HEK293 (cell line): Measurements from ENCODE around the gene RAVER2.

Experiments
- CTCF ChIA-PET: fragments of 350-600 bp; formaldehyde crosslinking; extraction: SDS; loops from one replicate; lab custom pipeline; 2021; ENCODE audit warnings: antibody characterized with exemption; lab: Yijun Ruan, JAX
- POLR2A ChIA-PET: fragments of 300-600 bp; formaldehyde crosslinking; extraction: SDS; loops from one replicate; lab custom pipeline; 2020; ENCODE audit warnings: antibody characterized with exemption, inconsistent platforms; lab: Yijun Ruan, JAX
- H3K27ac ChIP-seq: fragments of 200-500 bp; sonication (Bioruptor generic); 2 replicates; pipeline ENCODE4 v1.5.1; 2014; ENCODE audit warnings: low read depth, low read length, control low read depth, inconsistent platforms; ENCODE audit errors: extremely low read depth
- H3K36me3 ChIP-seq, 2 experiments: fragments of 200-500 bp in 1 of 2; sonication (Bioruptor generic) in 1 of 2; 1 replicate in 1 of 2; 2 replicates in 1 of 2; pipeline ENCODE4 v1.5.1; 2014 to 2017; ENCODE audit warnings: inconsistent platforms in 2 of 2, low read length in 2 of 2; ENCODE audit not compliant: control insufficient read depth in 2 of 2, insufficient read depth in 1 of 2
- H3K4me1 ChIP-seq: fragments of 200-500 bp; sonication (Bioruptor generic); 2 replicates; pipeline ENCODE4 v1.5.1; 2014; ENCODE audit warnings: mild to moderate bottlenecking, low read length, inconsistent platforms; ENCODE audit not compliant: control insufficient read depth, insufficient read depth
- H3K4me3 ChIP-seq: 2 replicates; pipeline ENCODE4 v1.5.1; 2011; ENCODE audit warnings: low read depth, mild to moderate bottlenecking, control low read depth, low read length, moderate library complexity
- H3K9me3 ChIP-seq: fragments of 200-500 bp; sonication (Bioruptor generic); 2 replicates; pipeline ENCODE4 v1.5.1; 2014; ENCODE audit warnings: low read depth, low read length, inconsistent platforms; ENCODE audit not compliant: control insufficient read depth, insufficient read depth
- CTCF ChIP-seq: fragments of 450-650 bp; formaldehyde crosslinking; IDR thresholded peaks from 2 replicates; pipeline ENCODE4 v1.5.1; 2016; ENCODE audit warnings: missing biosample characterization, missing genetic modification characterization
- GFI1B ChIP-seq: fragments of 450-650 bp; formaldehyde crosslinking; IDR thresholded peaks from 2 replicates; pipeline ENCODE4 v1.5.1; 2016; ENCODE audit warnings: missing biosample characterization, missing genetic modification characterization
- HOXA7 ChIP-seq: sonication (generic); formaldehyde crosslinking; IDR thresholded peaks from 2 replicates; pipeline ENCODE4 v1.8.1; 2022; ENCODE audit warnings: missing genetic modification reagents, borderline replicate concordance
- KLF17 ChIP-seq: fragments of 450-650 bp; formaldehyde crosslinking; IDR thresholded peaks from 2 replicates; pipeline ENCODE4 v1.5.1; 2016; ENCODE audit warnings: missing biosample characterization, missing genetic modification characterization
- SP2 ChIP-seq: fragments of 450-650 bp; formaldehyde crosslinking; IDR thresholded peaks from 2 replicates; pipeline ENCODE4 v1.5.1; 2016; ENCODE audit warnings: missing biosample characterization, missing genetic modification characterization
- SP7 ChIP-seq: fragments of 450-650 bp; formaldehyde crosslinking; IDR thresholded peaks from 2 replicates; pipeline ENCODE4 v1.5.1; 2016; ENCODE audit warnings: missing biosample characterization, missing genetic modification characterization
- TRIM28 ChIP-seq: IDR thresholded peaks from 2 replicates; pipeline ENCODE4 v1.6.1; 2011; ENCODE audit warnings: low read length, control low read depth, borderline replicate concordance
- ZBTB44 ChIP-seq: fragments of 450-650 bp; IDR thresholded peaks from 2 replicates; pipeline ENCODE4 v1.5.1; 2018; ENCODE audit warnings: missing biosample characterization, mild to moderate bottlenecking, missing genetic modification characterization
- ZBTB7A ChIP-seq: fragments of 450-650 bp; formaldehyde crosslinking; IDR thresholded peaks from 2 replicates; pipeline ENCODE4 v1.5.1; 2016; ENCODE audit warnings: low read depth, missing biosample characterization, missing genetic modification characterization
- ZFP3 ChIP-seq: fragments of 450-650 bp; formaldehyde crosslinking; IDR thresholded peaks from 2 replicates; pipeline ENCODE4 v1.5.1; 2016; ENCODE audit warnings: low read depth, missing biosample characterization, missing genetic modification characterization
- ZFP37 ChIP-seq: fragments of 450-650 bp; formaldehyde crosslinking; IDR thresholded peaks from 2 replicates; pipeline ENCODE4 v1.5.1; 2016; ENCODE audit warnings: missing biosample characterization, missing genetic modification characterization
- ZNF112 ChIP-seq: fragments of 450-650 bp; formaldehyde crosslinking; IDR thresholded peaks from 2 replicates; pipeline ENCODE4 v1.5.0; 2017; ENCODE audit warnings: missing biosample characterization, missing genetic modification characterization
- ZNF140 ChIP-seq: fragments of 450-650 bp; formaldehyde crosslinking; IDR thresholded peaks from 2 replicates; pipeline ENCODE4 v1.5.1; 2016; ENCODE audit warnings: missing biosample characterization, missing genetic modification characterization
- ZNF211 ChIP-seq: fragments of 450-650 bp; formaldehyde crosslinking; IDR thresholded peaks from 2 replicates; pipeline ENCODE4 v1.5.1; 2016; ENCODE audit warnings: low read depth, missing biosample characterization, missing genetic modification characterization
- ZNF311 ChIP-seq: fragments of 450-650 bp; formaldehyde crosslinking; IDR thresholded peaks from 2 replicates; pipeline ENCODE4 v1.5.1; 2017; ENCODE audit warnings: missing biosample characterization, missing genetic modification characterization, borderline replicate concordance
- ZNF37A ChIP-seq: fragments of 450-650 bp; IDR thresholded peaks from 2 replicates; pipeline ENCODE4 v1.5.1; 2018; ENCODE audit warnings: missing biosample characterization, missing genetic modification characterization
- ZNF391 ChIP-seq: fragments of 450-650 bp; formaldehyde crosslinking; IDR thresholded peaks from 2 replicates; pipeline ENCODE4 v1.5.1; 2016; ENCODE audit warnings: low read depth, missing biosample characterization, missing genetic modification characterization, borderline replicate concordance
- ZNF394 ChIP-seq: fragments of 450-650 bp; formaldehyde crosslinking; IDR thresholded peaks from 2 replicates; pipeline ENCODE4 v1.5.1; 2016; ENCODE audit warnings: missing biosample characterization, missing genetic modification characterization, mild to moderate bottlenecking, moderate library complexity, borderline replicate concordance
- ZNF426 ChIP-seq: fragments of 450-650 bp; formaldehyde crosslinking; IDR thresholded peaks from 2 replicates; pipeline ENCODE4 v1.5.1; 2017; ENCODE audit warnings: missing biosample characterization, missing genetic modification characterization, mild to moderate bottlenecking, inconsistent platforms, moderate library complexity
- ZNF544 ChIP-seq: fragments of 450-650 bp; formaldehyde crosslinking; IDR thresholded peaks from 2 replicates; pipeline ENCODE4 v1.5.0; 2017; ENCODE audit warnings: missing biosample characterization, missing genetic modification characterization
- ZNF549 ChIP-seq: fragments of 450-650 bp; IDR thresholded peaks from 2 replicates; pipeline ENCODE4 v1.5.1; 2018; ENCODE audit warnings: missing biosample characterization, missing genetic modification characterization, mild to moderate bottlenecking, inconsistent platforms, moderate library complexity
- ZNF707 ChIP-seq: fragments of 450-650 bp; formaldehyde crosslinking; IDR thresholded peaks from 2 replicates; pipeline ENCODE4 v1.5.1; 2016; ENCODE audit warnings: missing biosample characterization, missing genetic modification characterization
- ZNF747 ChIP-seq: fragments of 450-650 bp; formaldehyde crosslinking; IDR thresholded peaks from 2 replicates; pipeline ENCODE4 v1.5.1; 2016; ENCODE audit warnings: missing biosample characterization, missing genetic modification characterization
- ZNF777 ChIP-seq: fragments of 450-650 bp; formaldehyde crosslinking; IDR thresholded peaks from 2 replicates; pipeline ENCODE4 v1.5.1; 2017; ENCODE audit warnings: missing biosample characterization, missing genetic modification characterization, borderline replicate concordance
- ZNF792 ChIP-seq: fragments of 450-650 bp; formaldehyde crosslinking; IDR thresholded peaks from 2 replicates; pipeline ENCODE4 v1.5.1; 2016; ENCODE audit warnings: missing biosample characterization, missing genetic modification characterization
- TF ChIP-seq, protein P1 (sequence below): fragments of 450-650 bp; formaldehyde crosslinking; IDR thresholded peaks from 2 replicates; pipeline ENCODE4 v1.5.0; 2017; ENCODE audit warnings: missing biosample characterization, missing genetic modification characterization, borderline replicate concordance
- TF ChIP-seq, protein P2 (sequence below): fragments of 450-650 bp; formaldehyde crosslinking; IDR thresholded peaks from 2 replicates; pipeline ENCODE4 v1.5.1; 2016; ENCODE audit warnings: missing biosample characterization, missing genetic modification characterization

Gene RAVER2

GRCh38 chr1:64848803-64849202 is 103.9 kb downstream of the RAVER2 start:
- no peak overlapping the region for H3K27ac ChIP-seq
- ChIA-PET CTCF (no interaction called here), POLR2A (no interaction called here)
- H3K4me1 ChIP-seq: no peaks in the 10 kb centered on the region
- H3K9me3 ChIP-seq: no peaks in the 10 kb centered on the region
- no peak for TF ChIP-seq KLF17 (tag by site-specific recombination)
- TF ChIP-seq ZNF391 (tag by site-specific recombination): no peak
- TF ChIP-seq ZNF747 (tag by site-specific recombination): no peak
- no peak for TF ChIP-seq ZBTB7A (tag by site-specific recombination)
- H3K36me3 ChIP-seq: peaks cover 0 to 81% of the 10 kb centered on the region in 2 experiments; a peak in 1 of 3 replicates
- H3K4me3 ChIP-seq: no peak overlapping the region

- CTCF ChIA-PET: no interaction called here
- TF ChIP-seq ZNF37A (tag by site-specific recombination) (no peak), ZNF311 (tag by site-specific recombination) (no peak), ZNF792 (tag by site-specific recombination) (no peak), ZNF426 (tag by site-specific recombination) (no peak), ZFP3 (no peak), ZNF211 (tag by site-specific recombination) (no peak), TRIM28 (no peak), ZNF112 (tag by site-specific recombination) (no peak), CTCF (tag by site-specific recombination) (no peak), ZNF707 (tag by site-specific recombination) (no peak), SP7 (no peak)
- TF ChIP-seq, protein P1, sequence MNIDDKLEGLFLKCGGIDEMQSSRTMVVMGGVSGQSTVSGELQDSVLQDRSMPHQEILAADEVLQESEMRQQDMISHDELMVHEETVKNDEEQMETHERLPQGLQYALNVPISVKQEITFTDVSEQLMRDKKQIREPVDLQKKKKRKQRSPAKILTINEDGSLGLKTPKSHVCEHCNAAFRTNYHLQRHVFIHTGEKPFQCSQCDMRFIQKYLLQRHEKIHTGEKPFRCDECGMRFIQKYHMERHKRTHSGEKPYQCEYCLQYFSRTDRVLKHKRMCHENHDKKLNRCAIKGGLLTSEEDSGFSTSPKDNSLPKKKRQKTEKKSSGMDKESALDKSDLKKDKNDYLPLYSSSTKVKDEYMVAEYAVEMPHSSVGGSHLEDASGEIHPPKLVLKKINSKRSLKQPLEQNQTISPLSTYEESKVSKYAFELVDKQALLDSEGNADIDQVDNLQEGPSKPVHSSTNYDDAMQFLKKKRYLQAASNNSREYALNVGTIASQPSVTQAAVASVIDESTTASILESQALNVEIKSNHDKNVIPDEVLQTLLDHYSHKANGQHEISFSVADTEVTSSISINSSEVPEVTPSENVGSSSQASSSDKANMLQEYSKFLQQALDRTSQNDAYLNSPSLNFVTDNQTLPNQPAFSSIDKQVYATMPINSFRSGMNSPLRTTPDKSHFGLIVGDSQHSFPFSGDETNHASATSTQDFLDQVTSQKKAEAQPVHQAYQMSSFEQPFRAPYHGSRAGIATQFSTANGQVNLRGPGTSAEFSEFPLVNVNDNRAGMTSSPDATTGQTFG (tag by site-specific recombination): no peak
- TF ChIP-seq, protein P2, sequence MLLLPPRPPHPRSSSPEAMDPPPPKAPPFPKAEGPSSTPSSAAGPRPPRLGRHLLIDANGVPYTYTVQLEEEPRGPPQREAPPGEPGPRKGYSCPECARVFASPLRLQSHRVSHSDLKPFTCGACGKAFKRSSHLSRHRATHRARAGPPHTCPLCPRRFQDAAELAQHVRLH: no peak
- H3K4me1 ChIP-seq: no peaks in the 10 kb centered on the region
- H3K27ac ChIP-seq: no peak overlapping the region
- H3K4me3 ChIP-seq: no peak overlapping the region
- POLR2A ChIA-PET: no interaction called here
- H3K36me3 ChIP-seq: peaks cover 0 to 82% of the 10 kb centered on the region in 2 experiments; a peak in 1 of 3 replicates
- H3K9me3 ChIP-seq: no peaks in the 10 kb centered on the region
These were observed 105.1 kb downstream of the RAVER2 start for GRCh38 chr1:64849942-64850341.

GRCh38 chr1:64850846-64851245 is 106.0 kb downstream of the RAVER2 start:
- Histone ChIP-seq H3K36me3 (peaks cover 0 to 81% of the 10 kb centered on the region in 2 experiments; a peak in 1 of 3 replicates), H3K4me1 (no peaks in the 10 kb centered on the region), H3K4me3 (no peak overlapping the region), H3K9me3 (no peaks in the 10 kb centered on the region), H3K27ac (no peak overlapping the region)
- TF ChIP-seq ZNF777 (no peak), ZNF140 (tag by site-specific recombination) (no peak), ZNF394 (tag by site-specific recombination) (no peak), ZNF211 (tag by site-specific recombination) (no peak), ZBTB44 (tag by site-specific recombination) (no peak), ZNF544 (tag by site-specific recombination) (no peak), ZNF549 (tag by site-specific recombination) (no peak), GFI1B (tag by site-specific recombination) (no peak), ZFP37 (tag by site-specific recombination) (no peak), HOXA7 (CRISPR knock-in tag) (no peak), SP2 (tag by site-specific recombination) (no peak)
- ChIA-PET POLR2A (interaction anchor here (1.1 kb wide), 1 partner anchor 105 kb away, joined by 3 read pairs; no protein-coding TSS in a partner anchor), CTCF (interaction anchor here (0.9 kb wide), 1 partner anchor 582 kb away, joined by 3 read pairs; no protein-coding TSS in a partner anchor)
